Retinal pigment epithelial cell (primary cell): Measurements from ENCODE around the gene ITGA8.

Experiments
- DNase-seq: peaks from one replicate; pipeline ENCODE4 v3.0.0-alpha.2; 2010; ENCODE audit warnings: low read depth
- H3K4me3 ChIP-seq: 2 replicates; pipeline ENCODE4 v1.5.1; 2011; ENCODE audit warnings: mild to moderate bottlenecking, low read length, control low read depth, moderate library complexity
- TF ChIP-seq, protein P1 (sequence below): conservative IDR thresholded peaks from 2 replicates; pipeline ENCODE4 v1.5.1; 2011; ENCODE audit warnings: low read depth, low read length, control low read depth, inconsistent platforms

ITGA8 gene

DNA sequence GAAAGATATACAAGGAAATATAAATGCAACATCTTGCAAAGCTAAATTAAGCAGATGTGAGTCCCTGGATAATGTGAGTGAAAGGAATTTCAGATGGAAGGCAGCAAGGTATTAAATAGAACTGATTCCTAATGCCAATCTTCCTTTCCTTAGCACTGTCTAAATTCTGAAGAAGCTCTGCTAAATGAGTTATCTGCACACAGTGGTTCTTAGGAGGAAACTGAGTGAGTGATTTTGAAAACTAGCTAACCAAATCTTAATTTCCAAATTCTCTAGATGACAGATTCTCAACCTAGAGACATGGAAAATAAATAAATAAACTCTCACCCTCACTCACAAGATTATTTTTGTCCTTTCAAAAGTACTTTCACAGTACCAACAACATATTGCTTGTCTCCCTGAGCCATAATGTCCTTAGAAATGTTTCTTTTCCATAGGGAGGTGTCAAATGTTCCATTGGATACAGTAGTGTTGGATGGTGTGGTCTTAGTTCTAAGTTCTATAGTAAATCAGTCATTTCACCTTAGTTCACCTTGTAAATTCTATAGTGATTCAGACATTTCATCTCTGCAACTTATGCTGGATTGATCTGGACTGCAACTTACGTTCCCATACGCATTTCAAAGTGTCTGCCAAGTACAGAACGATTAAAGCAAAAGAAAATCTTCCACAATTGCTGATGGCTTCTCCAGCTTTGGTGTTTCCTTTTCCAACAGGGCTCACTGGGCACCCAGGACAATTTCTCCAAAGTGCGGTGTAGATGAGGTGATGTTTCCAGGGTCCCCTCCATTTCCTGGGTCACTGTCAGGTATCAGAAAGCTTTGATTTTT, 203.3 kb downstream of the ITGA8 start:
- TF ChIP-seq, protein P1, sequence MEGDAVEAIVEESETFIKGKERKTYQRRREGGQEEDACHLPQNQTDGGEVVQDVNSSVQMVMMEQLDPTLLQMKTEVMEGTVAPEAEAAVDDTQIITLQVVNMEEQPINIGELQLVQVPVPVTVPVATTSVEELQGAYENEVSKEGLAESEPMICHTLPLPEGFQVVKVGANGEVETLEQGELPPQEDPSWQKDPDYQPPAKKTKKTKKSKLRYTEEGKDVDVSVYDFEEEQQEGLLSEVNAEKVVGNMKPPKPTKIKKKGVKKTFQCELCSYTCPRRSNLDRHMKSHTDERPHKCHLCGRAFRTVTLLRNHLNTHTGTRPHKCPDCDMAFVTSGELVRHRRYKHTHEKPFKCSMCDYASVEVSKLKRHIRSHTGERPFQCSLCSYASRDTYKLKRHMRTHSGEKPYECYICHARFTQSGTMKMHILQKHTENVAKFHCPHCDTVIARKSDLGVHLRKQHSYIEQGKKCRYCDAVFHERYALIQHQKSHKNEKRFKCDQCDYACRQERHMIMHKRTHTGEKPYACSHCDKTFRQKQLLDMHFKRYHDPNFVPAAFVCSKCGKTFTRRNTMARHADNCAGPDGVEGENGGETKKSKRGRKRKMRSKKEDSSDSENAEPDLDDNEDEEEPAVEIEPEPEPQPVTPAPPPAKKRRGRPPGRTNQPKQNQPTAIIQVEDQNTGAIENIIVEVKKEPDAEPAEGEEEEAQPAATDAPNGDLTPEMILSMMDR: no peak
- no peak overlapping the region for H3K4me3 ChIP-seq
- no peak for DNase-seq

DNA sequence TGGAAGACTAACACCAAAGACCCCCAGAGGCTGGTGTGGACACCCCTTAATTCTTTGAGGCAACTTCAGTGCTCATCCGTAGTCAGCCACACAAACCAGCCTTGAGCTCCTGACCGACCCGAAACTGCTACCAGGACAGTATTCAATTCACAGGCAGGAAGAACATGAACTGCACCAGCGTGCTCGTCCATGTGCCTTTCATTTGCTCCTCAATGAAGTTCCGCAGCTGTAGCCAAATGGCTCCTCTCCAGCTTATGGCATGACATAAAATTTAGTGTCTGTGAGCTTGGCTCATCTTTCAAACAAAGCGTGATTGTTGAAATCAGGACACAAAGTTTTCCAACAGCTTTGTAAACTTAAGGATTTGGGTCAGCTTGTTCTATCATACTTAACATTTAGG, 204.5 kb downstream of the ITGA8 start:
- TF ChIP-seq, protein P1: no peak
- no peak overlapping the region for H3K4me3 ChIP-seq
- DNase-seq: no peak

DNA sequence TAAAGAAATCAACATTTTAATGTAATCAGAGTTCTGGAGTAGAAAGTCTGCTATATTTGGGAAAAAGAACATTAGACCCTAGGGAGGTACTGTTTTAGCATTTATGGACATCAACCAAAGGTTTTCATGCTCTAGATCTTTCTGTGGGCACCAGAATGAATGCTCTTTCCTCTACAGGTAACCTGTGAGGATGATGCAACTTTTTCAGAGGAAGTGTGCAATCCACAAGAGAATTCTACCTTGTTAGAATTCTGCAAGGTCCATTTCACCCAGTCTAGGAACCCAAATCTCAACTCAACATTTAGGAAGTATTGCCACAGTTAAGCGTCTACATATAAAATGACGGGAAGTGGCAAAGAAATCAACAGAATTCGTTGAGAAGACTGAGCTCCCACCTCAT, 208.8 kb downstream of the ITGA8 start:
- H3K4me3 ChIP-seq: no peak overlapping the region
- TF ChIP-seq, protein P1: no peak
- DNase-seq: no peak

DNA sequence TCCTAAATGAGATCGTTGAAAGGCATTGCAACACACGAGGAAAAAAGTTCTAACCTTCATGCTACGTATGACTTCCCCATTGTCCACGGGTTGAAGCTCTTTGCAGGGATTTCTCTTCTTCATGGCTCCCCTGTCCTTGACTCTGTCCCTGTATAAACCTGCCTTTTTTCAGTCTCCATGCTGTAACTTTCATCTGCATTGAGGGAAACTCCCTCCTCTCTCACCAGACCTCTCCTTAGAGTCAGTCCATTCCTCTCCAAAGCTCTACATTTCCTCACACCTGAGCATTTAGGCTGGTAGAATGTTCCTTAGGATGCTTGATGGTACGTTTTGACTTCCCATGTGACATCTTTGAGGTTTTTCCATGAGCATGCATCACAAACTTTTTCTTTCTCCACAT, 214.4 kb downstream of the ITGA8 start:
- TF ChIP-seq, protein P1: no peak
- H3K4me3 ChIP-seq: no peak overlapping the region

DNA sequence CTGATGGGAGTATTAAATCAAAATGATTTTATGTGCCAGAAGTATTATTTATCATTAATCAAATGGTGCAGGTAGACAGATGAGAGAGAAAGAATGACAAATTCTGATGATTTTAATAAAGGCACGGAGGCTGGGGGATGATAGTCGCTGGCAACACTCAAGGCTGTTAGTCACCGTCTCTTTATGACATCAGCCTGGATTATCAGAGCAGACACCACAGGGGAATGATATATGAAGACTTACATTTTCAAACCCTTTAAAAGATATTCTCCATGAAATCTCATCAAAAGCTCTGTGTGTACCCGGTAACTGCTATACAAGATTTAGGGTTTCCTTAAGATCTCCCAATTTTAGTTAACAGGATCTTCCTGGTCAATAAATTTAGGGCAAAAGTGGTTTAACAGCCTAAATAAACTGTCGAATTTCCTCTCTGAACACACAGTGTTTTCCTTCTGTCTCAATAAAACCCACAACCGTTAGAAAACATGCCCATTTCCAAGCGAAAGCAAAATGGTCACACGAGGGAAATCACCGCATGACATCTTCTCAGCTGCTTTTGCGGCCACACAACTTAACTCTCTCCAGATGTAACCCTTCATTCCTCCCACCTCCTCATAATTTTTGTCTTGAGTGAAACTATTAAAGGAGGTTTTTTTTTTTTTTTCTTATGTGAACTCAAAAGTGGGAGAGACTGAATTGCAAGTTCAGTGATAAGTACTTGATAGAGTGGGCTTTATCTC, 215.5 kb downstream of the ITGA8 start:
- TF ChIP-seq, protein P1: no peak
- no peak for DNase-seq
- H3K4me3 ChIP-seq: no peak overlapping the region

More for the DNA sequence above, 214.4 kb downstream of the ITGA8 start:
- DNase-seq: no peak

DNA sequence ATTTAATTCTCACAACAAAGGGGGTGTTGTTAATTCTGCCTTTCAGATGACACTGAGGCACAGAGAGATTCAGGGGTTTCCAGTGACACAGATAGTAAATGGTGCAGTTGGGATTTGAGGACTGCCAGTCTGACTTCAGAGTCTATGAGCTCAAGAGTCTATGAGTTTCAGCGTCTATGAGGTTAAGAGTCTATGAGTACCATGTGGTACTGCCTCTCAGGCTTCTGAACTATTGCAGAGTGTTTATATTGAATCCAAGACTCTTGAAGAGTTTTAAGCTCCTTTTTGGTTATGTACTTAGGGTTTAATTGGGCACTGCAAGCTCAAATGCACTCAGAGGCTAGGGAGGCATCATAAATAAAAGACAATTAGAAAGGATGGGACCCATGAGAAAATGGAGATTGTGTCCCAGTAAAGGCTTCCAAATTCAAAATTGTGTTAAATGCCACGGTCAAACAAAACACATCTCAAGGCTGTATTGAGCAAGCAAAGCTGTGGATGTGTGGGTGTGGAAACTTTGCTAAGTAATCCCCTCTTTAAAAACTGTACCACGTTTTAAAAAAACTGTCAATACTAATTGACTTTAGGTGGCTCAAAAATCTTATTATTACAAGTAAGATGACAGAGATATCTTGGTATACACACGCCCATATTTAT, 224.7 kb downstream of the ITGA8 start:
- DNase-seq: no peak
- H3K4me3 ChIP-seq: no peak overlapping the region
- TF ChIP-seq, protein P1: no peak
